ENCODE data around the gene MYH14. TPM values are rescaled to one million over a fixed set of nuclear protein-coding genes. Genes with fewer than 3 reads are reported as not detected.
A peak's percentile ranks its signal among the peaks of the same experiment; 100 is the strongest.

Gene MYH14
- total and polyA plus RNA-seq, 9 of the 15 experiments (the other 6 are each of a cell fraction or from before 2014, with no cell fraction given) = 0.04 to 0.86 (median 0.19) TPM; not detected in 2

GRCh38 chr19:50358483-50359327 is 155.3 kb downstream of the MYH14 start (continued):
- TF ChIP-seq ZHX1 (conservative IDR thresholded peaks at IDR 0.05; ENCODE audit: low read length) (no peak), BRF1 (IDR thresholded peaks at IDR 0.05; ENCODE audit: borderline replicate concordance, extremely low read depth, insufficient read length) (no peak), STAG1 (CRISPR knock-in tag; IDR thresholded peaks at IDR 0.05; ENCODE audit: borderline replicate concordance) (no peak), ZNF316 (IDR thresholded peaks at IDR 0.05) (no peak), ZNF23 (CRISPR knock-in tag; IDR thresholded peaks at IDR 0.05) (no peak), SETDB1 (IDR thresholded peaks at IDR 0.05; ENCODE audit: low read length) (no peak), NR2F6 (CRISPR knock-in tag; IDR thresholded peaks at IDR 0.05) (no peak), TCF3 (CRISPR knock-in tag; IDR thresholded peaks at IDR 0.05) (no peak), RFX1 (IDR thresholded peaks at IDR 0.05) (no peak; the same call in 1 of the 2 replicates), ZNF518B (CRISPR knock-in tag; IDR thresholded peaks at IDR 0.05) (no peak), TBL1XR1 (IDR thresholded peaks at IDR 0.05; ENCODE audit: low read length in 2 of 2) (peak in 1 of 2 experiments; percentile 99; a peak in 2 of 4 replicates), SRSF7 (optimal IDR thresholded peaks at IDR 0.05; ENCODE audit: low read depth, low read length) (no peak), SP2 (IDR thresholded peaks at IDR 0.05; ENCODE audit: extremely low read depth, low read depth, low read length, poor library complexity, severe bottlenecking) (no peak), SNIP1 (IDR thresholded peaks at IDR 0.05; ENCODE audit: low read depth) (peak; percentile 50; the same call in 1 of the 2 replicates), AFF4 (CRISPR knock-in tag; IDR thresholded peaks at IDR 0.05) (peak; percentile 66; the same call in 1 of the 2 replicates), IRF1 (CRISPR knock-in tag; IDR thresholded peaks at IDR 0.05; ENCODE audit: borderline replicate concordance) (no peak)

All from K562 (cell line).